ENCODE results near the gene TTC14.

Gene TTC14

DNA sequence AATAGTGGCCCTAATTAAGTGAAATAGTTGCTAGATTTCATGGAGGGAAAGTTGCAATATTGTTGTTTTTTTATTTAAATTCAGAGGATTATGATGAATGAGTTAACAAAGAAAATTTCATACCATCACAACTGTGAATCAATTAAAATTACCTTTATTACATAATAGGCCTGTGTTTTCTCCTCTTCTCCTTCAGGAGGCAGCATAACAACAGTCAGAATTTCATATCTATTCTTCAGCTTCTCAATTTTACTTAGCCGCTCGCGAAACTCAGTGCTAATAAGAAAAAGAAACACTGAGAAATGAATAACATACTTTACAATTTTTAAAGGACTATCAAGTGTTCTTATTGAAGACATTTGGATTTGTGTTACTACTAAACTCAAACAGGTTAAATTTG, 29.4 kb downstream of the TTC14 start:
- no peak for DNase-seq

DNA sequence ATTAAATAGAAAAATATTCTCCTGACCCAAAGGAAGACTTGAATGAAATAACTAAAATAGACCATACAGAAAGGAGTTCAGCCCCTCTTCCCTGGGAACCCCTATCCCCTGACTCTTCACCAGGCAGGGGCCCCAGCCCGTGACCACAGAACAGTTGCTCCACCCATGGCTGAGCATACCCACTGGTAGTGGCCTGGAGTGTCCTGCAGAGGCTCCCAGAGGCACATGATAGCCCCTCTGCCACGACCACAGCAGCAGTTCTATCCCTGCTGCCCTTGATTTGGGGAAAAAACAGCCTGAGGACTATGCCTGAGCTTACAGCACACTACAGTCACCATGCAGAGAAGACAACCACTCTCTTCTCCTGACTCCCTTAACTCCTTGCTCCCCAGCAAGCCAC, 31.8 kb downstream of the TTC14 start:
- no peak for DNase-seq

DNA sequence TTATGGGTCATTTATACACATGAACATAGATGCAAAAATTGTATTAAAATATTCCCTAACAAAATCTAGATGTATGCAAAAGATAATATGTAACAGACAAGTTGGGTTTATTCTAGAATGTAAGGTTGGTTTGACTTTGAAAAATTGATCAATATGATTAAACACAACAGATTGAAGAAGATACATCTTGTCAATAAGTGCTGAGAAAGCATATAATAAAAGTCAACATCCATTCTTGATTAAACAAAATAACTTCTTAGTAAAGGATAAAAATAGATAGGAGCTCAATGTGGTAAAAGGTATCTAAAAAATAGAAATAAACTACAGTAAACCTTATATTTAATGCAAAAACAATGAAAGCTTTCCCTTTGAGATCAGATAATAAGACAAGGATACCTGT, 39.0 kb downstream of the TTC14 start:
- DNase-seq, result no peak

DNA sequence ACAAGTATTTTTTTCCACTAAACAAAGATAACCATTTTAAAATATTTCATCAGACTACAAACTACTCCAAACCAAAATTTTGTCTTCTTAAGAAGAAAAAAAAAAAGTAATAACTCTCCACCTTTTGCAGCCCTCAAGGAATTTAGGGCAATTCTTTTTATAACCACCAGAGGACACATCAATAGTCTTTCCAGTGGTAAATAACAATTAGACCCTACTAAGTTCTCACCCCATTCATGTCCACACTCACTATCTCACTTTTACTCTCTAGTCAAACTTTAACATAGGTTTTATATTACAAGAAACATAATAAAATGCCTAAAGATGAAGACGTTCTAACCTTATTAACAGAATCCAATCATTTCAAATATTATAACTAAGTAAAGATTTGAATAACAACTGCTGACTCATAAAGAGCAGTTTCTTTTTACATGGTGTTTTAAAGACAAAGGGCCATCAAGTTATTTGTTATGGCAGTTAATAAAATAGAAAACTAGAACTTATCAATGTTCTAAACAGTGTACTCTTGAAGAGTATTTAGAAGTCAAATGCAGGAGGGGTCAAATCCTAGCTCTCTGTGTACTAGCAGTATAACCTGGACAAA, 44.3 kb downstream of the TTC14 start:
- no peak for DNase-seq

DNA sequence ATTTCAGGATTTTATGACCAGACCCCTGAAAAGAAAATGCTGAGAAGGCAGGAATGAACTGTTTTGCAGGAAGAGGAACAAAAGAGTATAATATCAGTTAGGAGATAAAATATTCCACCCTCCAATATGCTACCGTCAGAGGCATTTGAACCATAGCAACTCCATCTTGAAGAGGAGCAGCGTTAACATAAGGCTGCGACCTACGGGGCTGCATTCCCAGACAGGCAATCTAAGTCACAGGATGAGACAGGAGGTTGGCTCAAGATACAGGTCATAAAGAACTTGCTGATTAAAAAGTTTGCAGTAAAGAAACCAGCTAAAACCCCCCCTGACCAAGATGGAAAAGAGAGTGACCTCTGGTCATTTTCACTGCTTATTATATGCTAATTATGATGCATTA, 54.4 kb downstream of the TTC14 start:
- no peak for DNase-seq

DNA sequence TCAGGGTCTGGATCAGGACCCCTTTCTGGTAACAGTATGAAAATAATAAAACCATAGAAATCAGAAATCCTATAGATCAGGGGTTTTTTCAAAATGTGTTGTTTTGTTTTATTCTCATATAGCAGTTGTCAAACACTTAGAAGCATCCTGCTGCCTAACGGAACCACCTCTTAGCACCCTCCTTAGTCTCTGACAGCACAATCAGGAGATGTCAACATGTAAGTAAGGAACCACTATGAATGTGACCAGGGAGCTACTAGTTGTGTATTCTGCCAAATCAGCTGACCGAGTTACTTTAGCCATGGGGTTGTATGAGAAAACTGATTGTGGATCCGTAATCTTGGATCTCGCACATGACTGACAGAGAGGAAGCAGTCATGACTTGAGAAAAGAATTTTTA, 55.1 kb downstream of the TTC14 start:
- no peak for DNase-seq

All from stimulated activated CD4-positive, alpha-beta T cell treated with anti-CD3 and anti-CD28 coated beads, Interleukin-12 subunit alpha, Interleukin-12 subunit beta, amount 100 ng/mL, for 4 hours (primary cell).